Hepatocyte (in vitro differentiated cells): ENCODE results near the gene VPS51. TPM values are rescaled to one million over a fixed set of nuclear protein-coding genes. Genes with fewer than 3 reads are reported as not detected.

Experiments
- DNase-seq: peaks from one replicate; pipeline ENCODE4 v3.0.0-alpha.2; 2016; ENCODE audit warnings: low spot score
- H2AFZ ChIP-seq: fragments of 200-600 bp; sonication (generic); 2 replicates; pipeline ENCODE4 v1.6.0; 2016; ENCODE audit warnings: antibody characterized with exemption, mild to moderate bottlenecking
- H3K27ac ChIP-seq: fragments of 200-600 bp; sonication (generic); 2 replicates; pipeline ENCODE4 v1.5.1; 2016; ENCODE audit warnings: mild to moderate bottlenecking
- H3K27me3 ChIP-seq: fragments of 200-600 bp; sonication (generic); 2 replicates; pipeline ENCODE4 v1.6.1; 2016
- H3K36me3 ChIP-seq: fragments of 200-600 bp; sonication (generic); replicated peaks from 2 replicates; pipeline ENCODE4 v1.5.1; 2016; ENCODE audit warnings: low read depth; ENCODE audit not compliant: insufficient read depth
- H3K4me1 ChIP-seq: fragments of 200-600 bp; sonication (generic); 2 replicates; pipeline ENCODE4 v1.5.1; 2016; ENCODE audit warnings: mild to moderate bottlenecking, moderate library complexity; ENCODE audit not compliant: insufficient read depth
- H3K4me2 ChIP-seq: fragments of 200-600 bp; sonication (generic); 2 replicates; pipeline ENCODE4 v1.6.0; 2016
- H3K4me3 ChIP-seq: fragments of 200-600 bp; sonication (generic); 2 replicates; pipeline ENCODE4 v1.5.1; 2016; ENCODE audit warnings: mild to moderate bottlenecking
- H3K79me2 ChIP-seq: fragments of 200-600 bp; sonication (generic); 2 replicates; pipeline ENCODE4 v1.6.0; 2017; ENCODE audit warnings: mild to moderate bottlenecking
- H3K9me2 ChIP-seq: fragments of 200-600 bp; sonication (generic); replicated peaks from 2 replicates; pipeline ENCODE4 v1.6.0; 2017; ENCODE audit warnings: mild to moderate bottlenecking; ENCODE audit not compliant: insufficient read depth
- H3K9me3 ChIP-seq: fragments of 200-600 bp; sonication (generic); 2 replicates; pipeline ENCODE4 v1.5.1; 2016; ENCODE audit warnings: low read depth, mild to moderate bottlenecking
- H4K20me1 ChIP-seq: fragments of 200-600 bp; sonication (generic); 2 replicates; pipeline ENCODE4 v1.6.0; 2016; ENCODE audit warnings: mild to moderate bottlenecking; ENCODE audit not compliant: insufficient read depth, poor library complexity, severe bottlenecking
- EZH2 ChIP-seq: fragments of 200-600 bp; sonication (generic); IDR thresholded peaks from 2 replicates; pipeline ENCODE4 v1.6.1; 2016; ENCODE audit warnings: antibody characterized with exemption, mild to moderate bottlenecking, borderline replicate concordance
- EZH2phosphoT487 ChIP-seq: fragments of 200-600 bp; sonication (generic); IDR thresholded peaks from one replicate; pipeline ENCODE4 v1.6.1; 2018; ENCODE audit warnings: antibody characterized with exemption, mild to moderate bottlenecking, low read depth, moderate library complexity; ENCODE audit not compliant: unreplicated experiment, severe bottlenecking
- WGBS: methylation state at CpG from one replicate; pipeline ENCODE4 v1.1.6; 2016; ENCODE audit warnings: low lambda C conversion rate; ENCODE audit errors: missing lambda C conversion rate; 5-methylcytosine and 5-hydroxymethylcytosine counted together
- polyA plus RNA-seq: library from polyadenylated mRNA; unstranded; fragments of >200 nt; fragmentation: Nextera tagmentation; extraction: Ambion mirVana; gene quantifications from 2 replicates; pipeline ENCODE4 v1.2.1, GENCODE V29; 2016
- total RNA-seq: library from RNA; depleted of rRNA; stranded (reverse); fragments of >200 nt; gene quantifications from 2 replicates; pipeline ENCODE4 v1.2.3, GENCODE V29; 2014
- TF ChIP-seq, protein P1 (sequence below): fragments of 200-600 bp; sonication (generic); IDR thresholded peaks from 2 replicates; pipeline ENCODE4 v1.5.1; 2016; ENCODE audit warnings: antibody characterized with exemption, mild to moderate bottlenecking; ENCODE audit not compliant: poor library complexity

The VPS51 gene
- total and polyA plus RNA-seq, 2 experiments from 2014 or later, result 63.5 to 242 TPM

DNA sequence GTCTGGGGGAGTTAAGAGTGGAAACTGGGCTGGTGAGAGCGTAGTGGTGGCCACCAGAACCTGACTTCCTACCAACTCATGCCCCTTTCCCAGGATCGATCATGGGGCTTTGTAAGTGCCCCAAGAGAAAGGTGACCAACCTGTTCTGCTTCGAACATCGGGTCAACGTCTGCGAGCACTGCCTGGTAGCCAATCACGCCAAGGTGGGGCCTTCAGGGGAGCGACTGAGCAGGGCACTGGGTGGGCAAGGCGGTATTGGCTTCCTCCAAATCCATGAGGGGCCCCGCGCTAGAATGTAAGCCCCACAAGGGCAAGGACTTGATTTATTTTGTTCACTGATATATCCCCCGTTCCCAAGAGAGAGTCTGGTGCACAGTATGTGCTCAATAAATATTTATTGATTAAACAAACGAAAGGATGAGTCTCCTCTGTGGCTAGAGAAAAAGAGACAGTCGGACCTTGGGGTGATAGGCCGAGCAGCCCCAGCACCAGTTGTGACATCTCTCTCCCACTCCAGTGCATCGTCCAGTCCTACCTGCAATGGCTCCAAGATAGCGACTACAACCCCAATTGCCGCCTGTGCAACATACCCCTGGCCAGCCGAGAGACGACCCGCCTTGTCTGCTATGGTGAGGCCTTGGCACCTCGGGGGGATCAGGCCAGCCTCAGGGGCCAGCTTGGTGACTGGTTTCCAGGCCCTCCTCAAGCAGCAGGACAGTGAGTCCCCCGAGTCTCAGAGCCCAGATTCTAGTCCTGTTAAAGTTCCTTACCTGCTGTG is 11.2 kb upstream of the VPS51 start:
- Histone ChIP-seq H3K79me2 (peaks cover 32% of the 10 kb centered on the region), H3K4me1 (peaks cover 9% of the 10 kb centered on the region), H3K27ac (peak overlapping the region; percentile 97), H3K36me3 (no peaks in the 10 kb centered on the region), H3K4me2 (peak overlapping the region; percentile 95), H3K27me3 (no peaks in the 10 kb centered on the region), H3K9me2 (no peaks in the 10 kb centered on the region), H3K9me3 (no peaks in the 10 kb centered on the region), H4K20me1 (no peaks in the 10 kb centered on the region), H3K4me3 (peak overlapping the region; percentile 46), H2AFZ (peak overlapping the region; percentile 37)
- 52% methylated on average over 23 of the region's 23 CpGs for WGBS
- TF ChIP-seq EZH2phosphoT487, result no peak
- TF ChIP-seq EZH2, result no peak
- TF ChIP-seq, protein P1, sequence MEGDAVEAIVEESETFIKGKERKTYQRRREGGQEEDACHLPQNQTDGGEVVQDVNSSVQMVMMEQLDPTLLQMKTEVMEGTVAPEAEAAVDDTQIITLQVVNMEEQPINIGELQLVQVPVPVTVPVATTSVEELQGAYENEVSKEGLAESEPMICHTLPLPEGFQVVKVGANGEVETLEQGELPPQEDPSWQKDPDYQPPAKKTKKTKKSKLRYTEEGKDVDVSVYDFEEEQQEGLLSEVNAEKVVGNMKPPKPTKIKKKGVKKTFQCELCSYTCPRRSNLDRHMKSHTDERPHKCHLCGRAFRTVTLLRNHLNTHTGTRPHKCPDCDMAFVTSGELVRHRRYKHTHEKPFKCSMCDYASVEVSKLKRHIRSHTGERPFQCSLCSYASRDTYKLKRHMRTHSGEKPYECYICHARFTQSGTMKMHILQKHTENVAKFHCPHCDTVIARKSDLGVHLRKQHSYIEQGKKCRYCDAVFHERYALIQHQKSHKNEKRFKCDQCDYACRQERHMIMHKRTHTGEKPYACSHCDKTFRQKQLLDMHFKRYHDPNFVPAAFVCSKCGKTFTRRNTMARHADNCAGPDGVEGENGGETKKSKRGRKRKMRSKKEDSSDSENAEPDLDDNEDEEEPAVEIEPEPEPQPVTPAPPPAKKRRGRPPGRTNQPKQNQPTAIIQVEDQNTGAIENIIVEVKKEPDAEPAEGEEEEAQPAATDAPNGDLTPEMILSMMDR, result no peak
- no peak for DNase-seq

DNA sequence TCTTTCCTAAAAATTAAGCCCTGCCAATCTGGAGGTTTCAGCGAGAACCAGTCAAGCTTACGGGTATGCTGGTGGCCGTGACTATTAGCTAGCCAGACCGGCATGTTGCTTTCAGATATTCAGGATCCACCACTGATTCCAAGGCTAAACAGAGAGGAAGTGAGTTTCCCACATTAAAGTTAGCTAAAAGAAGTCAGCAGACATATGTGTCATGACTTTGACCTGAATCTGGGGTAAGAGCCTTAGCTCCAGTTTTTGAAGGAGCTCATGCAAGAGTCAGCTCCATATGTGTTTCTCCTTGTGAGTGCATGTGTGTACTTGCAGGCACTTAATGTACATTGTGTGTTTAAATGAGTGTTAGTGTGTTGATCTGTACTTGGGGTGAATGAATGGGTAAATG is 10.6 kb upstream of the VPS51 start:
- H3K9me3 ChIP-seq, result no peaks in the 10 kb centered on the region
- H3K27me3 ChIP-seq, result no peaks in the 10 kb centered on the region
- H4K20me1 ChIP-seq, result no peaks in the 10 kb centered on the region
- H3K36me3 ChIP-seq, result no peaks in the 10 kb centered on the region
- H2AFZ ChIP-seq, result no peak overlapping the region
- no peaks in the 10 kb centered on the region for H3K9me2 ChIP-seq
- no peak overlapping the region for H3K27ac ChIP-seq
- peaks cover 32% of the 10 kb centered on the region for H3K79me2 ChIP-seq
- DNase-seq, result no peak
- peak overlapping the region; percentile 95 for H3K4me2 ChIP-seq
- no peak overlapping the region for H3K4me3 ChIP-seq
- no peak for TF ChIP-seq EZH2phosphoT487
- peaks cover 9% of the 10 kb centered on the region for H3K4me1 ChIP-seq
- WGBS, result 97% methylated on average over 4 of the region's 4 CpGs

DNA sequence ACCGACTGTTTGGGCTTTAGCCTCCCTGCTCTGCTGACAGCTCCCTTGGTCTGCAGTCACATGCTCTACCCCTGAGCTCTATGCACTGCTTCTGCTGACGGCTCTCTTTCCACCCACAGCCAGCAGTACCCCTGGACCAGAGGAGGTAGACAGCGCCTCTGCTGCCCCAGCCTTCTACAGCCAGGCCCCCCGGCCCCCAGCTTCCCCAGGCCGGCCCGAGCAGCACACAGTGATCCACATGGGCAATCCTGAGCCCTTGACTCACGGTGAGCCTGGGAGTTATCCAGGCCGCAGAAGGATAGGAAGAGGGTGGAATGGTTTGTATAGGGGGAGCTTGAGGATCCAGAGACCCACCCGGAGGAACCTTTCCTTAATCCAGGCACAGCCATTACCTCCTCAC is 9.2 kb upstream of the VPS51 start:
- H3K4me2 ChIP-seq, result no peak overlapping the region
- no peak overlapping the region for H3K27ac ChIP-seq
- H3K4me3 ChIP-seq, result no peak overlapping the region
- H3K79me2 ChIP-seq, result peaks cover 31% of the 10 kb centered on the region
- no peaks in the 10 kb centered on the region for H3K9me2 ChIP-seq
- TF ChIP-seq EZH2phosphoT487, result no peak
- no peak overlapping the region for H2AFZ ChIP-seq
- peaks cover 9% of the 10 kb centered on the region for H3K4me1 ChIP-seq
- no peaks in the 10 kb centered on the region for H3K36me3 ChIP-seq
- no peak for DNase-seq
- no peaks in the 10 kb centered on the region for H3K9me3 ChIP-seq
- H4K20me1 ChIP-seq, result no peaks in the 10 kb centered on the region
- WGBS, result 100% methylated on average over 7 of the region's 9 CpGs
- H3K27me3 ChIP-seq, result no peaks in the 10 kb centered on the region

DNA sequence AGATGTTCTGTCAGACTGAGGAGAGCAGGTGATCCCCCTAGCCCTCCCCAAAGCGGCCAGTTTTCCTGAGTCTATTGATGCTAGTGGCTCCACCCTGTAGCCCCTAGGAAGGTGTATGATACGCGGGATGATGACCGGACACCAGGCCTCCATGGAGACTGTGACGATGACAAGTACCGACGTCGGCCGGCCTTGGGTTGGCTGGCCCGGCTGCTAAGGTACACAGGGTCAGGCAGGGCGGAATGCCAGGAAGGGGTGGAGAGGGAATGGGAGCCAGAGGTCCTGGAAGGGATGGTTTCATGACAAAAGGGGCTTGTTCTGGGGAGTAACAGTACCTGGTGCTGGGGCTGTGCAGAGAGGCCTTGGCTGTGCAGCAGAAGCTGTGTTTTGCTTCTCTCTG is 8.8 kb upstream of the VPS51 start:
- no peaks in the 10 kb centered on the region for H3K9me3 ChIP-seq
- TF ChIP-seq, protein P1, result no peak
- TF ChIP-seq EZH2phosphoT487, result no peak
- no peaks in the 10 kb centered on the region for H4K20me1 ChIP-seq
- H3K27ac ChIP-seq, result no peak overlapping the region
- H3K4me1 ChIP-seq, result peaks cover 9% of the 10 kb centered on the region
- no peak for DNase-seq
- H3K79me2 ChIP-seq, result peaks cover 27% of the 10 kb centered on the region
- no peak overlapping the region for H3K4me3 ChIP-seq
- H2AFZ ChIP-seq, result no peak overlapping the region
- WGBS, result 96% methylated on average over 11 of the region's 11 CpGs
- H3K4me2 ChIP-seq, result no peak overlapping the region
- no peaks in the 10 kb centered on the region for H3K36me3 ChIP-seq
- H3K9me2 ChIP-seq, result no peaks in the 10 kb centered on the region
- no peaks in the 10 kb centered on the region for H3K27me3 ChIP-seq
